Activated naive CD8-positive, alpha-beta T cell treated with anti-CD3 and anti-CD28 coated beads, Interleukin-2, amount 10 ng/mL, durations not matched to agents 7 days and 5 days (primary cell): Measurements from ENCODE around the gene IGSF6. TPM values are rescaled to one million over a fixed set of nuclear protein-coding genes. Genes with fewer than 3 reads are reported as not detected.
"Not testable (repeated sequence)": the region's sequence is repeated elsewhere in the genome, so short reads cannot be mapped to it uniquely, and the experiment has no call there.

Experiments used
- ATAC-seq: fragments of 150-1000 bp; cut with Tn5 transposase; one replicate; pipeline ENCODE4 v1.10.0; 2021; ENCODE audit warnings: low read depth, moderate library complexity
- POLR2A ChIA-PET: fragments of 350-600 bp; sonication (Branson Sonifier 250); formaldehyde crosslinking; loops from one replicate; lab custom pipeline; 2021; ENCODE audit warnings: antibody characterized with exemption; lab: Charles Lee
- DNase-seq: peaks from one replicate; pipeline ENCODE4 v3.0.0; 2021
- H3K27ac Mint-ChIP-seq: one replicate; pipeline ENCODE4 v1.8.0; 2022; ENCODE audit warnings: mild to moderate bottlenecking, mixed read lengths
- H3K27me3 Mint-ChIP-seq: one replicate; pipeline ENCODE4 v1.8.0; 2022; ENCODE audit warnings: mild to moderate bottlenecking, moderate library complexity, mixed read lengths
- H3K36me3 Mint-ChIP-seq: one replicate; pipeline ENCODE4 v1.8.0; 2021; ENCODE audit warnings: mild to moderate bottlenecking, mixed read lengths
- H3K4me1 Mint-ChIP-seq: one replicate; pipeline ENCODE4 v1.8.0; 2021; ENCODE audit warnings: mixed read lengths
- H3K4me3 Mint-ChIP-seq: one replicate; pipeline ENCODE4 v1.8.0; 2022; ENCODE audit warnings: mild to moderate bottlenecking, moderate library complexity, mixed read lengths
- H3K9me3 Mint-ChIP-seq: one replicate; pipeline ENCODE4 v1.8.0; 2021; ENCODE audit warnings: mixed read lengths
- total RNA-seq, 2 experiments: library from RNA; stranded (reverse); gene quantifications; one replicate each; pipeline ENCODE4 v1.2.3, GENCODE V29; 2021

The IGSF6 gene
- total RNA-seq, 2 experiments from 2014 or later = 1.7 to 1.8 TPM

DNA sequence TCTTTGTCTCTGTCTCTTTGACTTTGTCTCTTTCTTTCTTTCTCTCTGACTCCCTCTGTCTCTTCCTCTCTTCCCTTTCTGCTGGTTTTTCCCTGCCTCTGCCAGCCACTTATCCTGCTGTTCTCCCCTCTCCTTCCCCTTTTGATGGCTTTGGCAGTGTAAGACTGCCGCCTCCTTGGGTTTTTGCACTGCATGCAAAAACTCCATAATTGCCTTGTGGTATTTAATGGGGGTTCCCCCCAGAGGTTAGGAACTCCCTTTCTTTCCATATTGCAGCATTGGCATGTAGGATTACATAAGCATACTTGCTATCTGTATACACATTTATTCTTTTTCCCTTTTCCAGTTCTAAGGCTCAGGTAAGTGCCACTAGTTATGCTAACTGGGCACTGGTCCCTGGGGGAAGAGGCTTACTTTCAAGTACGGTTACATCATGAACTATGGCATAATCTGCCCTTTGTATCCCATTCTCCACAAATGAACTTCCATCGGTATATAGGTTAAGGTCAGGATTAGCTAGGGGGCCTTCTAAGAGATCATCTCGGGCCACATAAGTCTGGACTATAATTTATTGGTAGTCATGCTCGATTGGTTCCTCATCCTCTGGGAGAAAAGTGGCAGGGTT is 20.3 kb downstream of the IGSF6 start:
- ATAC-seq, POLR2A ChIA-PET, H3K4me1 Mint-ChIP-seq, H3K27ac Mint-ChIP-seq, H3K4me3 Mint-ChIP-seq, DNase-seq, H3K27me3 Mint-ChIP-seq, H3K9me3 Mint-ChIP-seq: not testable (repeated sequence)
- H3K36me3 Mint-ChIP-seq = peaks cover 33% of the 10 kb centered on the region

DNA sequence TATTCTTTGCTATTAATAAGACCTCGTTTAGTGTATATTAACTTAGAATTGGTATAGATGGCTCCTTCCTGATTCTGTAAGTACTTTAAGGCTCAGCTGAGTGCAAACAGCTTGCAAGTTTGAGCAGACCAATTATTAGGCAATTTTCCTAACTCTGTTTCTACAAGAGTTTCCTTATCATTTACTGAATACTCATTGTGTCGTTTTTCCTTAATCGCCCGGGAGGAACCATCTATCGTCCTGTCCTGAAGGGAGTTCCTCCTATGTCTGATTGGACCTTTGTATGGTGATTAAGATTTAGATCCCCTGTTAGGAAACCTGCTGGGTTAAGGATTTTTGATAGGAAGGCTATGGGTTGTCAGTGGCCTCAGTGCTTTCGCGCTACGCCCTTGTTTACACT is 21.0 kb downstream of the IGSF6 start:
- H3K36me3 Mint-ChIP-seq = peaks cover 38% of the 10 kb centered on the region

DNA sequence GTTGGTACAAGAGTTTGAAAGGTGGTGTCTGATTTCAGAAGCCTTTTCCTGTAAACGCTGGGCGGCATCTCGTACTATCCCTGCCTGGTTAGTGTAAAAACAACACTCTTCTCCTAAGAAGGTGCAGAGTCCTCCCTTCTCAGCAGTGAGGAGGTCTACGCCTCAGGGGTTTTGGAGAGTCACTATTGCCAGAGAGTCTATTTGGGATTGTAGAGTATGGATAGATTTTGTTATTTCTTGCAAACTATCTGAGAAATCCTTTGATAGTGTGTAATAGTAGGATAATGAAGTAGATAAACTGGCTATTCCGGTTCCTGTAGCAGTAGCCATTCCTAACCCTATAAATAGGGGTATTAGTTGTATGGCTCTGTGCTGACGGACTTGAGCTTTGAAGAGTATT is 21.5 kb downstream of the IGSF6 start:
- DNase-seq, H3K4me3 Mint-ChIP-seq, H3K27me3 Mint-ChIP-seq, H3K27ac Mint-ChIP-seq, H3K9me3 Mint-ChIP-seq, POLR2A ChIA-PET, ATAC-seq: not testable (repeated sequence)
- Mint-ChIP-seq H3K4me1 (peaks cover 19% of the 10 kb centered on the region), H3K36me3 (peaks cover 40% of the 10 kb centered on the region)

More for the DNA sequence above, 21.0 kb downstream of the IGSF6 start:
- peaks cover 14% of the 10 kb centered on the region for H3K4me1 Mint-ChIP-seq
- DNase-seq, H3K27ac Mint-ChIP-seq, H3K27me3 Mint-ChIP-seq, ATAC-seq, POLR2A ChIA-PET, H3K4me3 Mint-ChIP-seq, H3K9me3 Mint-ChIP-seq: not testable (repeated sequence)

DNA sequence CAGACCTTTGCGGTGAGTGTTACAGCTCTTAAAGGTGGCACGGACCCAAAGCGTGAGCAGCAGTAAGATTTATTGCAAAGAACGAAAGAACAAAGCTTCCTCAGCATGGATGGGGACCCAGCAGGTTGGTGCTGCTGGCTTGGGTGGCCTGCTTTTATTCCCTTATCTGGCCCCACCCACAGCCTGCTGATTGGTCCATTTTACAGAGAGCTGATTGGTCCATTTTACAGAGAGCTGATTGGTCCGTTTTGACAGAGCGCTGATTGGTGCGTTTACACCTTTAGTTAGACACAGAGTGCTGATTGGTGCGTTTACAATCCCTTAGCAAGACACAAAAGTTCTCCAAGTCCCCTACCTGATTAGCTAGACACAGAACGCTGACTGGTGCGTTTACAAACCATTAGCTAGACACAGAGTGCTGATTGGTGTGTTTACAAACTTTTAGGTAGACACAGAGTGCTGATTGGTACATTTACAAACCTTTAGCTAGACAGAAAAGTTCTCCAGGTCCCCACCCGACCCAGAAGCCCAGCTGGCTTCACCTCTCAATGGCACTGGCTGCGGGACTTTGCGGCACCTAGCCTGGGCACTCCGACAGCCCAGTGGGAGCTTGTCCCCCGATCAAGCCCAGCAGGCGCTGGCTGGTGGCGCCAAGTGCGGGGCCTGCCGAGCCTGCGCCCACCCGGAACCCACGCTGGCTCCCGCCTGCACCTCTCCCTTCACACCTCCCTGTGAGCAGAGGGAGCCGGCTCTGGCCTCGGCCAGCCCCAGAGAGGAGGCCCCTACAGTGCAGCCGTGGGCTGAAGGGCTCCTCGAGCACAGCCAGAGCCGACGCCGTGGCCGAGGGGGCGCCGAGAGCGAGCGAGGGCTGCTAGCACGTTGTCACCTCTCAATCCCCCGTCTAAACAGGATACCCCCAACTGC is 22.5 kb downstream of the IGSF6 start:
- POLR2A ChIA-PET, H3K27me3 Mint-ChIP-seq, H3K9me3 Mint-ChIP-seq, ATAC-seq, DNase-seq, H3K27ac Mint-ChIP-seq, H3K4me3 Mint-ChIP-seq: not testable (repeated sequence)
- Mint-ChIP-seq H3K36me3 (peaks cover 36% of the 10 kb centered on the region), H3K4me1 (peaks cover 25% of the 10 kb centered on the region)

DNA sequence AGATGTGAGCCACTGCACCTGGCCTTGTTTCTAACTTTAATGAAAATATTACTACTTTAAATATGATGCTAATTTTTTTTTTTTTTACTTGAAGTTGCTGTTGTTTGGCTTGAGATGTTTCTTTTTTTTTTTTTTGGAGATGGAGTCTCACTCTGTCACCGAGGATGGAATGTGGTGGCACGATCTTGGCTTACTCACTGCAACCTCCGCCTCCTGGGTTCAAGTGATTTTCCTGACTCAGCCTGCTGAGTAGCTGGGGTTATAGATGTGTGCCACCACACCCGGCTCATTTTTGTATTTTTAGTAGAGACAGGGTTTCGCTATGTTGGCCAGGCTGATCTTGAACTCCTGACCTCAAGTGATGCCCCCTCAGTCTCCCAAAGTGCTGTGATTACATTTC is 23.6 kb downstream of the IGSF6 start:
- peak overlapping the region; percentile 70 for H3K27ac Mint-ChIP-seq
- ATAC-seq (no peak), DNase-seq (no peak)
- H3K9me3 Mint-ChIP-seq = peaks cover 4% of the 10 kb centered on the region
- peaks cover 40% of the 10 kb centered on the region for H3K36me3 Mint-ChIP-seq
- H3K27me3 Mint-ChIP-seq = no peaks in the 10 kb centered on the region
- H3K4me3 Mint-ChIP-seq = no peak overlapping the region
- H3K4me1 Mint-ChIP-seq = peaks cover 30% of the 10 kb centered on the region
- POLR2A ChIA-PET = interaction anchor here (0.7 to 1.0 kb wide), 3 partner anchors 30 to 36 kb away, joined by 3 to 4 read pairs (median 3); partner anchors contain the start of gene METTL9

DNA sequence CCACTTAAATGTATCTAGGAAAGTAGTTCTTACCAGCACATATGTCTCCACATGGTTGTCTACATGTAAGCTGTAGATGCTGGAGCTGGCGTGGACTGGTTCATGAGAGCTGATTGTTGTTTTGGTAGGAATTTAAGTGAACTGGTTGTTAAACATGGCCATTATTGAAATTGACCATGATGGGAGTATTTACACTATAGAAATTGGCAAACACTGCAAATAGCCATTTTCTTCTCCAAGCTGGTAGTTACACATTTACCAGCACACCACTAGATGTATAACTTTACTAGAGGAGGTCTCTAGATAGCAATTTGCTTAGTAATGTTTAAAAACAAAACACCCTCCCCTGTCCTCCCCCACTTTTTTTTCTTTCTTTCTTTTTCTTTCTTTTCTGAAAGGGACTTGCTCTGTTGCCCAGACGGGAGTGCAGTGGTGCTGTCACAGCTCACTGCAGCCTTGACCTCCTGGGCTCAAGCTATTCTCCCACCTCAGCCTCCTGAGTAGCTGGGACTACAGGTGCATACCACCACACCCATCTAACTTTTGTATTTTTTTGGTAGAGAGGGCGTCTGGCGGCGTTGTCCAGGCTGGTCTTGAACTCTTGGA is 24.2 kb downstream of the IGSF6 start:
- Mint-ChIP-seq H3K9me3 (peaks cover 4% of the 10 kb centered on the region), H3K4me1 (peaks cover 34% of the 10 kb centered on the region), H3K27ac (no peak overlapping the region), H3K36me3 (peaks cover 45% of the 10 kb centered on the region), H3K4me3 (no peak overlapping the region), H3K27me3 (no peaks in the 10 kb centered on the region)
- ATAC-seq (no peak), DNase-seq (no peak)
- POLR2A ChIA-PET = interaction anchor here (0.6 to 1.0 kb wide), 3 partner anchors 29 to 69 kb away, joined by 3 to 6 read pairs (median 4); partner anchors contain the start of gene METTL9

DNA sequence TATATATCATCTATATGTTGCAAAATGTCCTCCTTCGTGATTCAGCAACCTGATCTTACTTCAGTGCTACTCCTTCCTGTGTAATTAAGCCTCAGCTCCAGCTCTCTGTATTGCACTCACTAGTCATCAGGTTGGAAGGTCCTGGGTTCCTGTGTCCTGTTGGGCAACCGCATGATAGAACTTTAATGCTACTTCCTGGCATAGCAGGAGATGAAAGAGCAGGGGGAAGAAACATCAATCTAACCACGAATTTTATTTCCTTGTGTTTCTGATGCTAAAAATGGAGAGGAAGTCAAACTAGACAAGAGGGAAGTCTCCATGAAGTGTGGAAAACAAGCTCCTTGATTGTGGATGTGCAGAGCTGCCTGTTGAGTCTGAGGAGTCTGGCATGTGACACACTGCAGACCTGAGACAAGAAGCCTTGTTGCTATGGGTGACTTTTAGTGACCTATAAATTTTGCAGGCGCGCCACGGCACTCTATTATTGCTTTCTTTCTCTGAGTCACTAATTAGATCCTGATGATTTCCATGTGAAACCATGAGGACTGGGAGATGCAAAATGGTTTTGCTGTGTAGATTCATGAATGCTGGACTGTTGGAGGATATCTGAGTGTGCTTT is 25.6 kb downstream of the IGSF6 start:
- Mint-ChIP-seq H3K9me3 (peaks cover 4% of the 10 kb centered on the region), H3K4me3 (peak overlapping the region; percentile 70), H3K36me3 (peaks cover 47% of the 10 kb centered on the region), H3K27me3 (no peaks in the 10 kb centered on the region), H3K27ac (peak overlapping the region; percentile 84), H3K4me1 (peaks cover 35% of the 10 kb centered on the region)
- DNase-seq (no peak), ATAC-seq (peak; percentile 99)
- POLR2A ChIA-PET = interaction anchor here (0.7 to 0.9 kb wide), 2 partner anchors 21 to 22 kb away, joined by 3 read pairs; no protein-coding TSS in a partner anchor

DNA sequence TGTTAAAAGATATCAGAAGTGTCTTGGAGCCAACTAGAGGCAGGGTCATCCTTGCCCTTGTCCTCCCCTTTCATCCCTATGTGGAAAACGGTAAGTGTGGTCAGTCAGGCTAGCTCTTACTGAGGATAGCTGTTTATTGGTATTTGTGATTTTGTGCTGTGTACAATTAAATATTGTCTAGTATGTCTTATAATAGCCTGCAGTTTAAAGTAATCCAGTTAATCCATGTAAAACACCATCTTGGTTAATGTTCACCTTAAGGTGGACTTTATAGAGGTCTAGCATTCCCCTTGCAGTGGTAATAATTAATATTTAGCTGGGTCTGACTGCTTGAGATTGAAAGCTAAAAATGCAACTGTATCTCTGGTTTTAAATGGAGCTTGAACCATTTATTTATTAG is 27.4 kb downstream of the IGSF6 start:
- Mint-ChIP-seq H3K4me3 (no peak overlapping the region), H3K9me3 (peaks cover 4% of the 10 kb centered on the region), H3K36me3 (peaks cover 49% of the 10 kb centered on the region), H3K4me1 (peaks cover 39% of the 10 kb centered on the region), H3K27me3 (no peaks in the 10 kb centered on the region), H3K27ac (no peak overlapping the region)
- POLR2A ChIA-PET = no interaction called here
- DNase-seq (no peak), ATAC-seq (no peak)

DNA sequence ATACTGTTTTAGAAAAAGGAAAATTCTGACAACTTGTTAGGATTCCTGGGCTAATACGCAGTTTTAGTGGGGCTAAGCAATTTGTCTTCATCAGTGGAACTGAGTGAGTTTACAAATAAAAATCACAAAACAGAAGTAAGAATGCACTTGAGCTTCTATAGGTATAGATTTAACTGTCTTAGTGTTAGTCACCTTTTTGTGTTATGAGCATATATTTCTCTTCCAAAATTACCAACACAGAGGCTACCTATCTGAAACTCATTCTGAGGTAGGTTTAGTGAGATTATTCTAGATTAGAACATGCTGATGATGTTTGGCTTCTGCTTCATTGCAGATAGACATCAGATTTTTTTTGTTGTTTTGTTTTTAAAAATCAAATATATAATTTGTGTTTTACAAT is 29.9 kb downstream of the IGSF6 start:
- POLR2A ChIA-PET = interaction anchor here (1.3 kb wide), 1 partner anchor 11 kb away, joined by 3 read pairs; no protein-coding TSS in a partner anchor

DNA sequence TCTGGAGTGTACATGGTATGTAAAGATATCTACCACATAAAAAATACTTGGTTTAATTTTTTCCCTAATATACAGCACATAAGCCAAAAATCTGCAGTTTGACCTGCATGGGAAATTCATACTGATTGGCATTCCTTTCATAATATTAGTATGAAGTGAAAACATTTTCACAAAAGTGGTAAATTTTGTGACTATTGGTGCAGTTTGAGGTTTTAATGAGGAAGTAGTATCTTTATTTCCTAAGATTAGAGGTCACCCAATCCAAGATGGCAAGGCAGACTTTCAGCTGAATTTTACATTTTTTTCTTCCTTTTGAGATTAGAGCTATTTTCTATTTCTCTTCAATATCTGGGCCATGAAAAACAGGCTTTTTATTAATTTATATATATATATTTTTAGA is 31.8 kb downstream of the IGSF6 start:
- Mint-ChIP-seq H3K4me1 (peaks cover 46% of the 10 kb centered on the region), H3K9me3 (no peaks in the 10 kb centered on the region), H3K36me3 (peaks cover 35% of the 10 kb centered on the region), H3K4me3 (peak overlapping the region; percentile 31), H3K27ac (peak overlapping the region; percentile 71), H3K27me3 (no peaks in the 10 kb centered on the region)
- DNase-seq (no peak), ATAC-seq (no peak)
- POLR2A ChIA-PET = interaction anchor here (0.7 to 1.6 kb wide), 2 partner anchors 12 to 20 kb away, joined by 4 to 5 read pairs; no protein-coding TSS in a partner anchor

More for the DNA sequence above, 29.9 kb downstream of the IGSF6 start:
- DNase-seq = no peak
- peaks cover 48% of the 10 kb centered on the region for H3K4me1 Mint-ChIP-seq
- H3K9me3 Mint-ChIP-seq = no peaks in the 10 kb centered on the region
- no peak overlapping the region for H3K4me3 Mint-ChIP-seq
- H3K27me3 Mint-ChIP-seq = no peaks in the 10 kb centered on the region
- peaks cover 44% of the 10 kb centered on the region for H3K36me3 Mint-ChIP-seq
- H3K27ac Mint-ChIP-seq = no peak overlapping the region
- ATAC-seq = no peak

DNA sequence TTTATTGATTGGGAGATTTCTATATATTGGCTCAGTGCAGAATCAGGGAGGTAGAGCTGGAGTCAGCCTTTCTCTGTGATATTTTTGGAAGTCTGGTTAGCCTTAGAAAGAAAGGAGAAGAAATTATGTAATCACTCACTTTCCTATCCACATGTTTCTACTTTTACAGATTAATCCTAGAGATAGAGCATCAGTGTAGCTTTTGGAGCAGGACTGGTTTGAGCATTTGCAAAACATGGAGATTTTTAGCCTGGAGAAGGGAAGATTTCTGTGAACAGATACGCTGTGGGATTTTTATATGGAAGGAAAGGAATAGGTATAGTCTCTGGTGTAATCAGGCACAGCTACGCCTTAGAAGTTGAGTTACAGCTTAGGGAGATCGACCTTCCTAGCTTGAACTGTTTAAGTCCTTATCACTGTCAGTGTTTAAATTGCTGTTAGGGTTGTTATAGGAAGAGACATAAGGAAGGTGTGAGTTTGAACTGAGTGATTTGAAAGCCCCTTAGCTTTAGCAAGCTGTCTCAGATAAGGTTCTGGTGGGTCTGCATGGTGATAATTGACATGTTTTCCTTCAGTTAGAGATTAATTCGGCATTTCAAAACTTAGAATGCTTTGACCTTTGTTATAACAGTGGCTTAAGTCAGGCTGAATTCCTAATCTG is 32.5 kb downstream of the IGSF6 start:
- DNase-seq (no peak), ATAC-seq (no peak)
- Mint-ChIP-seq H3K36me3 (peaks cover 37% of the 10 kb centered on the region), H3K27ac (no peak overlapping the region), H3K4me1 (peaks cover 48% of the 10 kb centered on the region), H3K27me3 (no peaks in the 10 kb centered on the region), H3K4me3 (no peak overlapping the region), H3K9me3 (no peaks in the 10 kb centered on the region)
- POLR2A ChIA-PET = interaction anchor here (1.6 kb wide), 1 partner anchor 11 kb away, joined by 5 read pairs; no protein-coding TSS in a partner anchor

DNA sequence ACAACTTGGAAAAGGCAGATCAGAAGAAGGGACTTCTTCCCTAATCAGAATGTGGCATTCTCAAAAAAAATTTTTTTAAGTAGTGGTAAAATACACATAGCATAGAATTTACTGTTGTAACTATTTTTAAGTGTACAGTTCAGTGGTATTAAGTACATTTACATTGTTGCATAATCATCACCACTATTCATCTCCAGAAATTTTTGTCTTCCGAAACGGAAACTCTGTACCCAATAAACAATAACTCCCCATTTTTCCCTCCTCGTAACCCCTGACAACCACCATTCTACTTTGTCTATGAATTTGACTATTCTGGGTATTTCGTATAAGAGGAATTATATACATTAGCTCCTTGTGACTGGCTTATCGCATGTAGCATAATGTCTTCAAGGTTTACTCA is 34.1 kb downstream of the IGSF6 start:
- DNase-seq (no peak), ATAC-seq (no peak)
- Mint-ChIP-seq H3K9me3 (no peaks in the 10 kb centered on the region), H3K36me3 (peaks cover 34% of the 10 kb centered on the region), H3K4me3 (no peak overlapping the region), H3K27me3 (no peaks in the 10 kb centered on the region), H3K27ac (no peak overlapping the region), H3K4me1 (peaks cover 46% of the 10 kb centered on the region)
- POLR2A ChIA-PET = no interaction called here
